Thoracic aorta (tissue), 2 donors: ENCODE measurements around the gene CRX. TPM values are rescaled to one million over a fixed set of nuclear protein-coding genes. Genes with fewer than 3 reads are reported as not detected.

Experiments
- ATAC-seq: fragments of 150-250 bp; one replicate; pipeline ENCODE4 v1.8.0; 2017; ENCODE audit warnings: low read depth; ENCODE audit not compliant: insufficient number of reproducible peaks, low FRiP score
- DNase-seq: peaks from one replicate; pipeline ENCODE4 v3.0.0-alpha.2; 2020; ENCODE audit warnings: low spot score
- H3K27ac ChIP-seq, 2 donors: fragments of 200-600 bp; sonication (generic); 1 replicate in 1 of 2; 2 replicates in 1 of 2; pipeline ENCODE4 v1.5.1; 2016; ENCODE audit warnings: mild to moderate bottlenecking in 2 of 2, moderate library complexity in 2 of 2
- H3K27me3 ChIP-seq: fragments of 200-600 bp; sonication (generic); replicated peaks from 2 replicates; pipeline ENCODE4 v1.6.0; 2016; ENCODE audit warnings: mild to moderate bottlenecking; ENCODE audit not compliant: insufficient read depth
- H3K36me3 ChIP-seq: fragments of 200-600 bp; sonication (generic); one replicate; pipeline ENCODE4 v1.5.1; 2016
- H3K4me1 ChIP-seq, 2 donors: fragments of 200-600 bp; sonication (generic); 1 replicate in 1 of 2; 2 replicates in 1 of 2; pipeline versions ENCODE4 v1.5.1 to v1.6.0; 2016; ENCODE audit warnings: low read depth in 2 of 2, mild to moderate bottlenecking in 1 of 2; ENCODE audit not compliant: control insufficient read depth in 1 of 2
- H3K4me3 ChIP-seq: fragments of 200-600 bp; sonication (generic); 2 replicates; pipeline ENCODE4 v1.5.1; 2016; ENCODE audit warnings: mild to moderate bottlenecking
- H3K9me3 ChIP-seq: fragments of 200-600 bp; sonication (generic); 2 replicates; pipeline ENCODE4 v1.5.1; 2016
- CTCF ChIP-seq: fragments of 200-600 bp; sonication (generic); IDR thresholded peaks from one replicate; pipeline ENCODE4 v1.5.1; 2019; ENCODE audit warnings: antibody characterized with exemption
- total RNA-seq, 2 donors: library from RNA; depleted of rRNA; stranded (reverse); fragments of >200 nt; gene quantifications; one replicate each; pipeline versions ENCODE4 v1.1.0 to v1.2.3, GENCODE V29; 2016

CRX gene
- total RNA-seq, 2 donors from 2014 or later: not detected

GRCh38 chr19:47891923-47892666, 70.4 kb downstream of the CRX start:
- Histone ChIP-seq H3K27ac (no peak overlapping the region), H3K27me3 (no peaks in the 10 kb centered on the region), H3K36me3 (no peaks in the 10 kb centered on the region), H3K9me3 (peaks cover 4% of the 10 kb centered on the region), H3K4me1 (no peaks in the 10 kb centered on the region), H3K4me3 (no peak overlapping the region)
- DNase-seq (no peak), ATAC-seq (no peak)
- no peak for TF ChIP-seq CTCF

Other genes with a start within 250 kb of the CRX start
- not detected for gene ZNF541, start 248.8 kb upstream of the CRX start, total RNA-seq
- 10 to 100 TPM; 10.8 to 18.4 TPM for gene BICRA, start 212.8 kb upstream of the CRX start, total RNA-seq
- 100 to 1,000 TPM; 141 to 195 TPM for gene EHD2, start 108.5 kb upstream of the CRX start, total RNA-seq
- 100 to 1,000 TPM; 189 to 220 TPM for gene NOP53, start 76.4 kb upstream of the CRX start, total RNA-seq
- 1,000 to 10,000 TPM in 1 of 2 donors, 100 to 1,000 TPM in 1; 504 to 1,102 TPM for gene SELENOW, start 43.2 kb upstream of the CRX start, total RNA-seq
- not detected for gene TPRX1, start 17.4 kb upstream of the CRX start, total RNA-seq
- gene TPRX2, start 37.3 kb downstream of the CRX start, total RNA-seq: not detected
- gene SULT2A1, start 64.4 kb downstream of the CRX start, total RNA-seq: not detected
- not detected for gene BSPH1, start 170.2 kb downstream of the CRX start, total RNA-seq
- not detected for gene ELSPBP1, start 172.7 kb downstream of the CRX start, total RNA-seq
- not detected for gene CABP5, start 222.1 kb downstream of the CRX start, total RNA-seq